Stimulated activated CD8-positive, alpha-beta memory T cell treated with anti-CD3 and anti-CD28 coated beads, Interleukin-4, amount 100 ng/mL, for 48 hours (primary cell): Measurements from ENCODE around the gene LPCAT1.

Source experiments
- DNase-seq: peaks from one replicate; pipeline ENCODE4 v3.0.0-alpha.2; 2020

The LPCAT1 gene

DNA sequence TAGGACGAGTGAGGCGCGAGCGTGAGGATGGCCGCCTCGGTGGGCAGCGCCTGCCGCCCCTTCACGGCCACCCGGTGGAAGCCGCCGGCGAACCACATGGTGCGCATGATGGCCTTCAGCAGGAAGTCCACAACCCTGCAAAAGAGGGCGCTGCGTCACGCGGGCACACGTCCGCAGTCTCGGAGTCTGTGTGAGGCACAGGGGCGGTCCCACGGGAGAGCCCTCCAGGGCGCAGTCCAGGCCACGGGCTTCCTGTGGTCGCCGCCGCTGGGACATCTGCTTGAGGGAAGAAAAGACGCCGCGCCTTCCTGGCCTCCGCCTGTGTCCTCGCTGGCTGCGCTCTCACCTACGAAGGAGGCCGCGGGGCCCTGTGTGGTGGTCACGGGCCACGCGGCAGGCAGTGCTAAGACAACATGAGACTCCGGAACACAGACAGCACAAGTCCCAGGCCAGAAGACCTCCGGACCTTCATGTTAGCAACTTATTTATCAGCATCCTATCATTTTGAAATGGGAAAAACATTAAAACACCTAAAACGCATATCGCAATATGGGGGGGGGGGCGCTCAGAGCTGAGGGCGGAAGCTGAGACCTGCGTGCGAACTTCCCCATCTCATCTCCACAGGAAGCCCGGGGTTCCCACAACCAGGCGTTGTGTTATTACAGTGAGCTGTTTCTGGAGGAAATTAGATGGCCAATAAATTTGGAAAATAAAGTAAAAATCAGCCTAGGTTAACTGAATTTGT lies 28.8 kb downstream of the LPCAT1 start:
- no peak for DNase-seq

DNA sequence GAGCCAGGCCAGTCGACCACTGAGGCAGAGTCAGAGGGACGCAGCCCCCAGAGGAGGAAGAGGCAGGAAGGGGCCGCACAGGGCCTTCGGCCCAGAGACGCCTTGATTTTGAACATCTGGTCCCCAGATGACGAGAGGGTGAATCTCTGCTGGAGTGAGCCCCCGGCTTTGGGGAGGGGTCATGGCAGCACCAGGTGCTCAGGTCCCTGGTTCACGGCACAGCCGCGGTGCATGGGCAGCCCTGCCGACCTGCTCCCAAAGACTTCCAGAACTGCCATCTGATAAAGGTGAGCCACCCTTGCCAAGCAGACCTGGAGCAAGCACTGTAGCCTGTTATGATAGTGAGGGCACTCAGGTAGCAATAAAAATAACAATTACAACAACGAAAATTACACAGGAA lies 29.8 kb downstream of the LPCAT1 start:
- no peak for DNase-seq

GRCh38 chr5:1493413-1493812 lies 30.3 kb downstream of the LPCAT1 start:
- DNase-seq = no peak

DNA sequence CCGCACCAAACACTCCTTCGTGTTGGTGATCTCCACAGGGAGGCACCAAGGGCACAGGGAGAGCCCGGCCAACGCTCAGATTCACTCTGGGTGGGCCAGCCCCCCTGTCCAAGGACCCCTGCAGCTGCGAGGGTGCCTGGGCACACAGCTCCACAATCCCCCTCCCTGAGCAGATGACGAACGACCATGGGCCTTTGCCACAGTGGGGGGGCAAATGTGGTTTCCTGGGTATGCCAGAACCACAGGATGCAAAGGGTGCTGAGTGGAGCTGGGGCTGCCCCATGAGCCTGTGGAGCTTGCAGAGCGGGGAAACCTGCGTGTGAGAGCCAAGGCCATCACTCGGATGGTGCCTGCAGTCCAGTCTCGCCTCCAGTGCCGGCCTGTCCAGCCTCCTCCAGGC lies 31.0 kb downstream of the LPCAT1 start:
- DNase-seq = no peak

DNA sequence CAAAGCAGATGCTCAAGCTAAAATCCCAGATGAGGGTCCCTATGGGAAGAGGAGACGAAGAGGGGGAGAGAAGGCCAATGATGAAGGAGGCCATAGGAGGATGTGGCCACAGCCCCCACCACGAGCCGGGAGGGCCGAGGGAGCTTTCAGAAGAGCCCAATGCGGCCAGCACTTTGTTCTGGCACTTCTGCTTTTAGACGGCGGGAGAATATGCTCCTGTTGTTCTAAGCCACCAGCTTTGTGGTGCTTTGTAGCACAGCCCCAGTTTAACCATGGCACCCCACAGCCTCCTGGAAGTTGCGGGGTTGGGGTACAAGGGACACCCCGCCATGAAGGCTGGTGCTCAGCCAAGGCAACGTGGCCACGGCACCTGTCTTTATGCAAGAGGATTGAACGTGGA lies 33.4 kb downstream of the LPCAT1 start:
- no peak for DNase-seq

DNA sequence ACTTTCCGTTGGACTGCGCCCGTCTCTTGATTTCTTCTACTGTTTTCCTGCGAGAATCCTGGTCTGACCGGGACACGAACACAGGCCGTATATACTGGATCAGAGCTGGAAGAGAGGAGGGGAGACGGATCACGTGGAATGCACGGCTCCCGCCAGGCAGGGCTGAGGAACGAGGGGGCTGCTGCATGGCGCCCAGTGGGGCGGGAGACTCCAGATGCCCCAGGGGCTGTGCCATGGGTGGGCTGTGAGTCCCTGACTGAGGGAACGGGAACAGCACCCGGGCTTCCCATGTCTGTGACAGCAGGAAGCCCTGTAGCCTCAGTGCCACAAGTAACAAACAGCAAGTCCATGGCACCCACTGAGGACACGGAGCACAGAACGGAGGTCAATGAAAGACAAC lies 34.0 kb downstream of the LPCAT1 start:
- DNase-seq = no peak

GRCh38 chr5:1488882-1489680 lies 34.7 kb downstream of the LPCAT1 start:
- DNase-seq = peak; percentile 77

GRCh38 chr5:1487079-1487764 lies 36.5 kb downstream of the LPCAT1 start:
- no peak for DNase-seq

DNA sequence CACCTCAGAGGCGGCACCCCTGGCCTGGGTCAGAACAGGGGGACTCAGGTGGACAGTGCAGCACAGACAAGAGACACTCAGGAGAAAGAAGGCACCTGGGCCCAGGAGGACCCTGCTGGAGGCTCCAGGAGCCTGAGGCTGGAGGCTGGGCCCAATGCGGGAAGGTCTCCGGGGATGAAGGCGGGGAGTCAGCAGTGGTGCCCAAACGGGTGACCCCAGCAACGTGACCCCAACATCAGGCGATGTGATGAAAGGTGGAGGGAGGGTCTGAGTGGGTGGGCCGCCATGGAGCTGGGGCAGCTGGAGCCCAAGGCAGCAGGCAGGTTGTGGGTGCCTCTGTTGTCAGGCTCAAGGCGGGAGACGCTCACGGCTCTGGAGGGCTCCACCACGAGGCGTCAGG lies 37.5 kb downstream of the LPCAT1 start:
- DNase-seq = no peak

GRCh38 chr5:1485579-1486118 lies 38.1 kb downstream of the LPCAT1 start:
- no peak for DNase-seq

DNA sequence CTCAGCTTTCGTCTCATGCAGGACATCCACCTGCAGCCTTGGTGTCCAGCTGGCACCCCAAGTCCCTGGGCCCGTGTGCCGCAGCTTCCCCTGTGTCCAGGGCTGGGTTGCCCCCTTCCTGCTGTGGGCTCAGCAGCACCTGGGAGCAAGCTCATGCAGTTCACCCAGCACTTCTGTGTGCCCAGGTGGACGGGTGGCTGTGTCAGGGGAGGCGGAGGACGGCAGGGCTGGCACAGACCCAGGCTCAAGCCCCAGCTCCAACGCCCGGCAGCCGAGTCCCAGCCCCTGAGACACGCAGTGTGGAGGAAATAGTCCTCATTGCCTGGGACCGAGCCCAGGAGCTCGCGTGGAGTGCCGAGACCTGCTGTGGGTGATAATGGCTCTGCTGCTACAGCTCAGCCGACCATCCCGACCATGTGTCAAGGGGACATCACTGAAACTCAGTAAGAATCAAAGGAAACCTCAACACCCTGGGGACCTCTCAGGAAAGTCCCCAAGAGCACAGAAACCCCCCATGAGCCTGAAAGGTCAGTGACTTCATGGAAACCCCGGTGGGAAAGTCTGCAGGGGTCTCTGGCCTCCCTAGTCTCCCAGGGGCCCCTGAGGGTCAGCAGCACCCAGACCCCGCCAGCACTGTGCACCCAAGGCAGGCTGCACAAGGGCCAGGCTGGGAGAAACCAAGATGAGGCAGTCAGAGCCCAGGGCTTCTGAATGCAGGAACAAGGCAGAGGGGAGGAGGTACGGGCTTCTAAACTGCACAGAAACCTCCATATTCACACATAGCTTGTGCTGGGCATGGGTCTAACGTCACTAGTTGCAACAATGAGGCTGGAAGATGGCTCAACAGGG lies 38.8 kb downstream of the LPCAT1 start:
- no peak for DNase-seq

GRCh38 chr5:1483856-1484729 lies 39.7 kb downstream of the LPCAT1 start:
- DNase-seq = no peak

GRCh38 chr5:1483064-1483463 lies 40.7 kb downstream of the LPCAT1 start:
- DNase-seq = no peak

DNA sequence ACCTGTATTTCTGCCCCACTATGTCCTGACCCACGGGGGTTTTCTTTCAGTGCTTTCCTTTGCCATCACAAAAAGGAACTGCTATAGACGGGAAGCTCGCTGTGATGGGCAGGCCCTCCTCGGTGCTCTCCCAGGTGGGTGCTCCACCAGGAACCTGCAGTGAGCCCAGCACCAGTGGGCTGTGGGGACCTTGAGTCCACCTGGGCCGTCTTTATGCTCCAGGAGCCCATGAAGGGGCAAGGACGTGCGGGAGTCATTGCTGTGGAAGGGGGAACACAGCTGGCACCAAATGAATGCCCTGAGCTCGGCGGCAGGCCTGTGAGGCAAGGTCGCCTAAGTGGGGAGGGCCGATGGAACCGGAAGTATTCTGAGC lies 41.8 kb downstream of the LPCAT1 start:
- no peak for DNase-seq

DNA sequence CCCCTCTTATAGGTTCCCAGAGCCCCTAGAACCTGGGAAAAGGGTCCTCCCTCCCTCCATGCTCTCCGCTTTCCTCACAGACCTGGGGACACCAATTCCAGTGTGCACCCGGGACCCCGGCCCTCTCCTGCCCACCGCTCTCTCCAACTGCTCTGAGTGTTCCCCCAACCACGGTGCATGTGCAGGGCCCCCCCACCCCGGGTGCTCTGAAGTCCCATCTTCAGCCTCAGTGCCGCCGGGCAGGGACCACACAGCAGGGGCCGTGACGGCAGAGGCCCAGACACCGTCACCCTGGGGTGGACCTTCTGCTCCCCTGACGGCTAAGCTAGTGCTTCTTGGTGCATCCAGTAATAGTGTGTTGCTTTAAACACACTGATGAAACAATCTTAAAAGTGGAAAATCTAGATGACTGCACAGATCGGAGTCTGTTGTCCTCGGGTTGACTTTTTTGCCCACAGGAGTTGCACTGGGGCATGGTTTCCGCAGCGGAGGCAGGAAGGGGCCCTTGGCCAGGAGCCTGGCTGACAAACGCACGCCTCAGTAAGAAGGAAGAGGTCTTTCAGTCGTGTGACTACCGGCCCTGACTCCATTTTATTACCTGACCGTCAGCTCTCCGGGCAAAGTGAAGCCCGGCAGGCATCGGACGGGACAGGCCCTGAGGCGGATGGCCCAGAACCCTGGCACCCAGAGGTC lies 42.3 kb downstream of the LPCAT1 start:
- no peak for DNase-seq

DNA sequence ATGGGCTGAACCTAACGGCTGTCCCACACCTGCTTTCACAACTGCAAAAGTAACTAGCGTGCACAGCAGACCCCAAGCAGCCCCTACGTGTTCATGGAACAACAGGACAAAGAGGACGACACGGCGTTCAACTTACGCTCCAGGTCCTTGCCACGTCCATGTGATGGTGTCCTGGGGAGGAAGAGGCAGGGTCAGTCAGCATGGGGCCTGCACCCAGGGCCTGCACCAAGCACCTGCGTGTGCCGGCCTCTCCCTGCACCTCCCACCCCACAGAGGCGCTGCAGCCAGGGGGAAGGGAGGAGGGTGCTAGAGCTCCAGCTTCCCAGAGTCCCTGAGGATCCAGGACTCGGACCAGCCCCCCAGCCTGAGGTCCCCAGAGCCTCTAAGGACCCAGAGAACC lies 43.0 kb downstream of the LPCAT1 start:
- no peak for DNase-seq

DNA sequence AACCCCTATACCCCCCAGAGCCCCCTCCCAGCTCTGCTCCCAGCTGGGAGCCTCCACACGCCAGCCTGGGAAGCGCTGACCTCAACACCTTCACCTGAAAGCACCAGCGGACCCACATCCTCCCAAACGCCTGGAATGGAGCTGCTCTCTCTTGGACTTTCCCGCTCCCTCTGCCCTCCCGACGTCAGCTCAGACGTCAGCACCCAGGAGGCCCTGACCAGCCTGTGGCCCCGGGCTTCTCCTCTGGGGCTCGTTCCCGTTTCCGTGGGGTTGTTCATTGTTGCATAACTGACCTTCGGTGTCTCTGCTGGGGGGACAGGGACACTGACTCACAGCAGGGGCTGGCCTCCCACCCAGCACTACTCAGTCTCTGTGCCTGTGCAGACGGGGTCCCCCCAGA lies 43.5 kb downstream of the LPCAT1 start:
- DNase-seq = no peak

DNA sequence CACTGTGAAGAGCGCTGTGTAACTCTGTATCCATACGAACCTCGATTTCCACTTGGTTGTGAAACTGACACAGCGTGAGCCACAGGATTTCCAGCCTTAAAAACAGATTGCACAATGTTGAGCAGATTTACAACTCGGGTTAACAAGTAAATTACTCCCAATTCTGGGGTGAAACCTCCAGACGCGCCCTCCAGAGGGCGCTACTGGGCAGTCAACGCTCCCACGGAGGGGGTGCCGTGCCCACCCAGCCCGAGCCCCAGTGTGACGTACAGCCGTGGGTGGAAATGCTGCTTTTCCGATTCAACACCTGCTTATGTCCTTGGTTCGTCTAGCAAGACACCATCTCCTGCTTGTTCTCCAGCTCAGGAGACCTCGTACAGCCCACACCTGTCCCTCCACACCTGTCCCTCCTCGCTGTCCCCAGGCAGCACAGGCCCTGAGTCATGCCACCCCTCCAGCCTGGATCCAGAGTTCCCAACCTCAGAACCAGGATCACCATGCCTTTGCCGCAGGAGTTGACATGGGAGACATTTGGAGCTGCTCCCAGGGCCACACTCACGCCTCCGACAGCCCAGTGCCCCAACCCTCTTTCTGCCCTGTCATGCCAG lies 44.1 kb downstream of the LPCAT1 start:
- DNase-seq = peak; percentile 71

GRCh38 chr5:1479066-1479465 lies 44.7 kb downstream of the LPCAT1 start:
- DNase-seq = no peak

- DNase-seq = no peak
These were observed 45.3 kb downstream of the LPCAT1 start for GRCh38 chr5:1478271-1479035.
